GM12878 (cell line): ENCODE results near the gene USP12. TPM values are rescaled to one million over a fixed set of nuclear protein-coding genes. Genes with fewer than 3 reads are reported as not detected.

Experiments
- ATAC-seq: fragments of 200-7000 bp; cut with Tn5 transposase; 3 replicates; pipeline ENCODE4 v1.9.1; 2020; ENCODE audit warnings: mild to moderate bottlenecking, moderate library complexity
- BruUV-seq: library from RNA; stranded (reverse); fragments of 400-500 nt; replicated peaks from 2 replicates; lab custom pipeline; 2021; lab: Mats Ljungman, UMichigan
- CTCF ChIA-PET: fragments of 300-600 bp; sonication (Branson Sonifier 250); formaldehyde crosslinking; extraction: SDS; loops from one replicate; lab custom pipeline; 2021; ENCODE audit warnings: inconsistent platforms; lab: Yijun Ruan, JAX
- POLR2A ChIA-PET: fragments of 350-600 bp; formaldehyde crosslinking; extraction: SDS; loops from one replicate; lab custom pipeline; 2021; ENCODE audit warnings: inconsistent platforms; lab: Charles Lee
- RAD21 ChIA-PET: fragments of 300-600 bp; sonication (Branson Sonifier 250); formaldehyde crosslinking; loops from one replicate; lab custom pipeline; 2023; ENCODE audit warnings: antibody characterized with exemption; ENCODE audit not compliant: unreplicated experiment; lab: Charles Lee
- SMC1A ChIA-PET: fragments of 300-600 bp; sonication (Branson Sonifier 250); formaldehyde crosslinking; loops from one replicate; lab custom pipeline; 2023; ENCODE audit not compliant: unreplicated experiment, uncharacterized antibody; lab: Charles Lee
- DNase-seq: peaks from one replicate; pipeline ENCODE4 v3.0.0-alpha.2; 2011; ENCODE audit warnings: low read depth, low spot score
- FAIRE-seq: peaks from 3 replicates; lab custom pipeline; 2011; peaks lifted over from hg19 to GRCh38; lab: Jason Lieb, UNC
- H2AFZ ChIP-seq: 2 replicates; pipeline ENCODE4 v1.6.0; 2011; ENCODE audit warnings: low read depth, low read length, control low read depth; ENCODE audit not compliant: control insufficient read depth
- H3K27ac ChIP-seq: 2 replicates; pipeline ENCODE4 v1.5.1; 2011; ENCODE audit warnings: control low read depth; ENCODE audit not compliant: control insufficient read depth, insufficient read depth
- H3K27me3 ChIP-seq, 2 experiments: replicated peaks in 1 of 2; 2 replicates each; pipeline versions ENCODE4 v1.6.0 to v1.6.1; 2011; ENCODE audit warnings: low read length in 1 of 2; ENCODE audit not compliant: control insufficient read depth in 2 of 2, insufficient read depth in 2 of 2
- H3K36me3 ChIP-seq, 2 experiments: 2 replicates each; pipeline ENCODE4 v1.5.1; 2011; ENCODE audit warnings: low read length in 1 of 2; ENCODE audit not compliant: control insufficient read depth in 2 of 2, insufficient read depth in 2 of 2
- H3K4me1 ChIP-seq: 2 replicates; pipeline ENCODE4 v1.6.1; 2011; ENCODE audit warnings: mild to moderate bottlenecking, low read length, moderate library complexity, mixed read lengths; ENCODE audit not compliant: control insufficient read depth, insufficient read depth
- H3K4me2 ChIP-seq: 2 replicates; pipeline ENCODE4 v1.6.0; 2011; ENCODE audit warnings: control low read depth; ENCODE audit not compliant: control insufficient read depth, insufficient read depth
- H3K4me3 ChIP-seq: fragments of 200-600 bp; sonication (generic); 2 replicates; pipeline ENCODE4 v1.5.1; 2016
- H3K79me2 ChIP-seq: 2 replicates; pipeline ENCODE4 v1.6.0; 2011; ENCODE audit warnings: low read length; ENCODE audit not compliant: control insufficient read depth, insufficient read depth
- H3K9ac ChIP-seq: 2 replicates; pipeline ENCODE4 v1.8.0; 2011; ENCODE audit warnings: low read length, control low read depth, mixed read lengths; ENCODE audit not compliant: control insufficient read depth, insufficient read depth
- H3K9me3 ChIP-seq: replicated peaks from 3 replicates; pipeline ENCODE4 v1.5.1; 2011; ENCODE audit warnings: mild to moderate bottlenecking, low read length; ENCODE audit not compliant: control insufficient read depth, insufficient read depth
- H4K20me1 ChIP-seq: 2 replicates; pipeline ENCODE4 v1.6.0; 2011; ENCODE audit not compliant: control insufficient read depth, insufficient read depth
- ASH2L ChIP-seq: fragments of 300-600, 200-600 bp; sonication (generic); IDR thresholded peaks from 2 replicates; pipeline ENCODE4 v1.6.1; 2017; ENCODE audit warnings: low read depth, mild to moderate bottlenecking, borderline replicate concordance
- CTCF ChIP-seq, 3 experiments: IDR thresholded peaks in 2 of 3; conservative IDR thresholded peaks in 1 of 3; 2 replicates each; pipeline ENCODE4 v1.5.1; 2011; ENCODE audit warnings: low read depth in 3 of 3, low read length in 3 of 3, mild to moderate bottlenecking in 3 of 3, control low read depth in 2 of 3, moderate library complexity in 2 of 3, inconsistent platforms in 1 of 3, mixed read lengths in 1 of 3; ENCODE audit not compliant: control insufficient read depth in 2 of 3, insufficient read depth in 1 of 3; ENCODE audit errors: extremely low read depth in 1 of 3
- ESRRA ChIP-seq: IDR thresholded peaks from 2 replicates; pipeline ENCODE4 v1.6.1; 2012; ENCODE audit warnings: mild to moderate bottlenecking, low read length, improper control_type of control experiment
- FOS ChIP-seq: IDR thresholded peaks from 3 replicates; pipeline ENCODE4 v1.6.1; 2011; ENCODE audit warnings: borderline replicate concordance; ENCODE audit not compliant: insufficient read length; ENCODE audit errors: extremely low read depth
- FOXM1 ChIP-seq: IDR thresholded peaks from 2 replicates; pipeline ENCODE4 v1.6.1; 2012; ENCODE audit warnings: low read depth, mild to moderate bottlenecking, inconsistent platforms, low read length, moderate library complexity
- IRF4 ChIP-seq: IDR thresholded peaks from 2 replicates; pipeline ENCODE4 v1.6.1; 2011; ENCODE audit warnings: low read depth, low read length
- KDM1A ChIP-seq: fragments of 200-600 bp; sonication (generic); IDR thresholded peaks from 2 replicates; pipeline ENCODE4 v1.6.1; 2016; ENCODE audit warnings: borderline replicate concordance
- LARP7 ChIP-seq: fragments of 450-650 bp; IDR thresholded peaks from 2 replicates; pipeline ENCODE4 v1.6.1; 2017; ENCODE audit warnings: mild to moderate bottlenecking
- PBX3 ChIP-seq: IDR thresholded peaks from 2 replicates; pipeline ENCODE4 v1.6.1; 2011; ENCODE audit warnings: mild to moderate bottlenecking, low read depth, low read length, moderate library complexity; ENCODE audit not compliant: insufficient replicate concordance
- POLR2AphosphoS2 ChIP-seq: IDR thresholded peaks from 2 replicates; pipeline ENCODE4 v1.6.1; 2011; ENCODE audit warnings: low read depth, mild to moderate bottlenecking, low read length, improper control_type of control experiment, moderate library complexity
- RAD51 ChIP-seq: fragments of 450-650 bp; IDR thresholded peaks from 2 replicates; pipeline ENCODE4 v1.6.1; 2016; ENCODE audit warnings: moderate library complexity, mild to moderate bottlenecking, inconsistent platforms
- SP1 ChIP-seq: IDR thresholded peaks from one replicate; pipeline ENCODE4 v1.6.1; 2011; ENCODE audit warnings: low read depth, low read length
- TAF1 ChIP-seq: IDR thresholded peaks from 2 replicates; pipeline ENCODE4 v1.6.1; 2011; ENCODE audit warnings: mild to moderate bottlenecking, low read depth, low read length, borderline replicate concordance
- TCF3 ChIP-seq: IDR thresholded peaks from 2 replicates; pipeline ENCODE4 v1.6.1; 2012; ENCODE audit warnings: low read depth, mild to moderate bottlenecking, low read length, borderline replicate concordance; ENCODE audit not compliant: insufficient read depth
- ZBTB11 ChIP-seq: fragments of 450-650 bp; formaldehyde crosslinking; IDR thresholded peaks from 2 replicates; pipeline ENCODE4 v1.5.0; 2022; ENCODE audit warnings: mild to moderate bottlenecking, missing genetic modification characterization
- ZBTB33 ChIP-seq: fragments of 450-650 bp; IDR thresholded peaks from 2 replicates; pipeline ENCODE4 v1.6.1; 2017; ENCODE audit warnings: mild to moderate bottlenecking
- ZNF384 ChIP-seq: IDR thresholded peaks from 2 replicates; pipeline ENCODE4 v1.6.1; 2012; ENCODE audit warnings: low read depth, mild to moderate bottlenecking, low read length, improper control_type of control experiment, borderline replicate concordance
- WGBS: methylation state at CpG from one replicate; pipeline ENCODE4 v1.1.6; 2016; ENCODE audit warnings: low lambda C conversion rate; ENCODE audit not compliant: insufficient replicate concordance, insufficient coverage; ENCODE audit errors: missing lambda C conversion rate; 5-methylcytosine and 5-hydroxymethylcytosine counted together
- in situ Hi-C: fragments of 300-500 bp; cut with MboI; formaldehyde crosslinking; loops from 9 replicates; pipeline ENCODE4 v1.14.3; 2018; ENCODE audit warnings: mixed read lengths
- intact Hi-C: fragments of 100-400 bp; cut with micrococcal nuclease; formaldehyde crosslinking; loops from one replicate; pipeline ENCODE4 v1.14.2; 2022; ENCODE audit not compliant: unreplicated experiment
- polyA plus RNA-seq, 11 experiments: library from polyadenylated mRNA; depleted of rRNA in 4 of 11; unstranded in 6 of 11; stranded (reverse) in 5 of 11; fragments of >200 nt; fragmentation: Nextera tagmentation in 4 of 11; fragmentation: Illumina TruSeq in 1 of 11; extraction: Ambion mirVana in 4 of 11; extraction: Trizol in 1 of 11; gene quantifications; 1 replicate in 1 of 11; 2 replicates in 10 of 11; pipeline versions ENCODE4 v1.2.1 to v1.2.3, GENCODE V29; 2011 to 2016; ENCODE audit warnings: inconsistent platforms in 2 of 11, missing spikeins in 2 of 11, low read depth in 1 of 11
- total RNA-seq, 4 experiments: library from RNA; depleted of rRNA in 3 of 4; stranded (reverse); fragments of >200 nt in 3 of 4; fragmentation: Illumina TruSeq in 1 of 4; extraction: Trizol in 1 of 4; gene quantifications; 2 replicates each; pipeline versions ENCODE4 v1.2.1 to v1.2.3, GENCODE V29; 2013 to 2021

USP12 gene
- total and polyA plus RNA-seq, 10 of the 15 experiments (the other 5 are each of a cell fraction or from before 2014, with no cell fraction given) = 3.5 to 32.2 (median 24.6) TPM

GRCh38 chr13:27117158-27117557 lies 54.5 kb downstream of the USP12 start:
- Histone ChIP-seq H3K9ac (no peak overlapping the region), H3K4me1 (peaks cover 31% of the 10 kb centered on the region), H3K79me2 (peaks cover 45% of the 10 kb centered on the region), H3K4me3 (no peak overlapping the region), H3K27me3 (no peaks in the 10 kb centered on the region), H4K20me1 (no peaks in the 10 kb centered on the region), H3K9me3 (peaks cover 4% of the 10 kb centered on the region), H3K36me3 (no peaks in the 10 kb centered on the region; a peak in 1 of 4 replicates), H2AFZ (no peak overlapping the region), H3K4me2 (no peak overlapping the region), H3K27ac (no peak overlapping the region)
- ChIA-PET RAD21 (no interaction called here), POLR2A (no interaction called here), CTCF (no interaction called here), SMC1A (interaction anchor here (0.6 kb wide), 1 partner anchor 231 kb away, joined by 3 read pairs; no protein-coding TSS in a partner anchor)
- intact Hi-C loops = no loop called here
- no peak for ATAC-seq
- in situ Hi-C loops = no loop called here
- no peak for DNase-seq
- 38% methylated on average over 1 of the region's 1 CpG for WGBS
- no peak for FAIRE-seq
- BruUV-seq = no TSS peak
- no peak for TF ChIP-seq ASH2L
- TF ChIP-seq FOXM1 = no peak
- no peak for TF ChIP-seq POLR2AphosphoS2
- TF ChIP-seq KDM1A = no peak
- TF ChIP-seq IRF4 = no peak
- TF ChIP-seq FOS = no peak
- no peak for TF ChIP-seq TCF3
- no peak for TF ChIP-seq SP1
- no peak for TF ChIP-seq ESRRA
- no peak for TF ChIP-seq ZBTB11
- TF ChIP-seq ZBTB33 = no peak
- TF ChIP-seq PBX3 = no peak
- TF ChIP-seq RAD51 = no peak
- TF ChIP-seq TAF1 = no peak
- no peak for TF ChIP-seq CTCF (IDR thresholded peaks at IDR 0.05 in 2 of 3, conservative IDR thresholded peaks at IDR 0.05 in 1 of 3; ENCODE audit: control insufficient read depth in 2 of 3, extremely low read depth in 1 of 3, insufficient read depth in 1 of 3, low read depth in 3 of 3, low read length in 3 of 3)
- TF ChIP-seq LARP7 = no peak
- TF ChIP-seq ZNF384 = no peak
